IMR-90 (cell line): ENCODE data around the gene SPRED3. TPM values are rescaled to one million over a fixed set of nuclear protein-coding genes. Genes with fewer than 3 reads are reported as not detected.

Source experiments
- ATAC-seq: fragments of 200-7000 bp; cut with Tn5 transposase; 2 replicates; pipeline ENCODE4 v1.9.1; 2020; ENCODE audit warnings: low read depth, mild to moderate bottlenecking, moderate library complexity
- BruUV-seq: library from RNA; stranded (reverse); fragments of 400-500 nt; replicated peaks from 2 replicates; lab custom pipeline; 2021; lab: Mats Ljungman, UMichigan
- CTCF ChIA-PET: fragments of 300-600 bp; formaldehyde crosslinking; extraction: SDS; loops from one replicate; lab custom pipeline; 2021; ENCODE audit warnings: antibody characterized with exemption; lab: Yijun Ruan, JAX
- POLR2A ChIA-PET: fragments of 300-600 bp; sonication (Branson Sonifier 250); formaldehyde crosslinking; loops from one replicate; lab custom pipeline; 2022; ENCODE audit warnings: antibody characterized with exemption; ENCODE audit not compliant: unreplicated experiment; lab: Charles Lee
- DNase-seq: peaks from one replicate; pipeline ENCODE4 v3.0.0; 2013
- H2AFZ ChIP-seq: replicated peaks from 2 replicates; pipeline ENCODE3; 2013; ENCODE audit warnings: low read length, mild to moderate bottlenecking; ENCODE audit not compliant: poor library complexity
- H2AK5ac ChIP-seq: 2 replicates; pipeline ENCODE4 v1.6.1; 2013; ENCODE audit warnings: low read depth, low read length, inconsistent platforms
- H2AK9ac ChIP-seq: replicated peaks from 2 replicates; pipeline ENCODE3; 2013; ENCODE audit warnings: mild to moderate bottlenecking, low read depth, low read length, moderate library complexity; ENCODE audit not compliant: poor library complexity
- H2BK120ac ChIP-seq: 2 replicates; pipeline ENCODE4 v1.6.1; 2013; ENCODE audit warnings: low read depth, low read length, inconsistent platforms
- H2BK15ac ChIP-seq: 3 replicates; pipeline ENCODE4 v1.6.1; 2013; ENCODE audit warnings: low read depth, low read length, inconsistent platforms
- H2BK20ac ChIP-seq: 2 replicates; pipeline ENCODE4 v1.6.1; 2013; ENCODE audit warnings: low read depth, mild to moderate bottlenecking, inconsistent platforms, low read length, moderate library complexity
- H2BK5ac ChIP-seq: 2 replicates; pipeline ENCODE4 v1.6.1; 2013; ENCODE audit warnings: mild to moderate bottlenecking, low read depth, low read length, inconsistent platforms; ENCODE audit not compliant: poor library complexity, severe bottlenecking
- H3K14ac ChIP-seq: replicated peaks from 2 replicates; pipeline ENCODE4 v1.6.1; 2013; ENCODE audit warnings: low read depth, low read length, inconsistent platforms
- H3K18ac ChIP-seq: 2 replicates; pipeline ENCODE4 v1.6.1; 2013; ENCODE audit warnings: low read depth, low read length, control low read depth
- H3K23ac ChIP-seq: 2 replicates; pipeline ENCODE4 v1.6.1; 2013; ENCODE audit warnings: low read depth, low read length, inconsistent platforms
- H3K27ac ChIP-seq: 2 replicates; pipeline ENCODE4 v1.5.1; 2013; ENCODE audit warnings: mild to moderate bottlenecking, control low read depth, low read length; ENCODE audit not compliant: insufficient read depth
- H3K27me3 ChIP-seq: 2 replicates; pipeline ENCODE4 v1.6.1; 2013; ENCODE audit warnings: low read length; ENCODE audit not compliant: control insufficient read depth, insufficient read depth
- H3K36me3 ChIP-seq: 2 replicates; pipeline ENCODE4 v1.6.1; 2013; ENCODE audit warnings: low read length, mixed read lengths; ENCODE audit not compliant: control insufficient read depth, insufficient read depth
- H3K4ac ChIP-seq: 2 replicates; pipeline ENCODE4 v1.6.1; 2013; ENCODE audit warnings: low read depth, low read length, inconsistent platforms
- H3K4me1 ChIP-seq: 2 replicates; pipeline ENCODE4 v1.6.1; 2013; ENCODE audit warnings: low read length, mixed read lengths; ENCODE audit not compliant: control insufficient read depth, insufficient read depth
- H3K4me2 ChIP-seq: 2 replicates; pipeline ENCODE4 v1.6.1; 2013; ENCODE audit warnings: low read depth, mild to moderate bottlenecking, control low read depth, low read length, moderate library complexity
- H3K4me3 ChIP-seq: 2 replicates; pipeline ENCODE4 v1.5.1; 2013; ENCODE audit warnings: low read depth, mild to moderate bottlenecking, control low read depth, low read length, moderate library complexity; ENCODE audit not compliant: insufficient read depth
- H3K56ac ChIP-seq: 2 replicates; pipeline ENCODE4 v1.6.1; 2013; ENCODE audit warnings: low read length, inconsistent platforms; ENCODE audit not compliant: insufficient read depth; ENCODE audit errors: extremely low read depth
- H3K79me1 ChIP-seq, 2 experiments: 2 replicates each; pipeline ENCODE4 v1.6.1; 2013; ENCODE audit warnings: low read length in 2 of 2, inconsistent platforms in 1 of 2, low read depth in 1 of 2
- H3K9ac ChIP-seq: 2 replicates; pipeline ENCODE4 v1.6.1; 2013; ENCODE audit warnings: low read depth, low read length, control low read depth
- H3K9me1 ChIP-seq: 2 replicates; pipeline ENCODE4 v1.6.1; 2013; ENCODE audit warnings: low read length, inconsistent platforms; ENCODE audit not compliant: insufficient read depth
- H3K9me3 ChIP-seq: 2 replicates; pipeline ENCODE4 v1.6.1; 2013; ENCODE audit warnings: low read length; ENCODE audit not compliant: control insufficient read depth, insufficient read depth
- H4K20me1 ChIP-seq: 2 replicates; pipeline ENCODE4 v1.6.1; 2013; ENCODE audit warnings: low read length, inconsistent platforms; ENCODE audit not compliant: insufficient read depth
- H4K5ac ChIP-seq: 2 replicates; pipeline ENCODE4 v1.6.1; 2013; ENCODE audit warnings: mild to moderate bottlenecking, low read depth, low read length, control low read depth
- H4K8ac ChIP-seq, 2 experiments: 2 replicates each; pipeline ENCODE4 v1.6.1; 2013; ENCODE audit warnings: low read depth in 2 of 2, low read length in 2 of 2, control low read depth in 1 of 2, inconsistent platforms in 1 of 2
- H4K91ac ChIP-seq: 2 replicates; pipeline ENCODE4 v1.6.1; 2013; ENCODE audit warnings: low read depth, low read length, inconsistent platforms; ENCODE audit not compliant: insufficient read depth
- CTCF ChIP-seq: conservative IDR thresholded peaks from 2 replicates; pipeline ENCODE4 v1.5.1; 2012; ENCODE audit warnings: mild to moderate bottlenecking, low read depth, low read length, improper control_type of control experiment
- MAZ ChIP-seq: IDR thresholded peaks from 2 replicates; pipeline ENCODE4 v1.6.1; 2012; ENCODE audit warnings: low read depth, mild to moderate bottlenecking, low read length, improper control_type of control experiment, moderate library complexity, borderline replicate concordance
- NFE2L2 ChIP-seq: fragments of 150-350 bp; IDR thresholded peaks from 2 replicates; pipeline ENCODE4 v1.6.1; 2016; ENCODE audit warnings: low read depth, mild to moderate bottlenecking, low read length
- RAD21 ChIP-seq: IDR thresholded peaks from 2 replicates; pipeline ENCODE4 v1.6.1; 2012; ENCODE audit warnings: low read length, improper control_type of control experiment
- USF2 ChIP-seq: fragments of 150-350 bp; IDR thresholded peaks from 2 replicates; pipeline ENCODE4 v1.6.1; 2017; ENCODE audit warnings: mild to moderate bottlenecking, antibody characterized with exemption, low read length, low read depth
- WGBS, 2 experiments: methylation state at CpG; one replicate each; pipeline versions ENCODE4 v1.1.5 to v1.1.7; 2013; ENCODE audit warnings: missing lambda C conversion rate in 2 of 2; ENCODE audit not compliant: insufficient read length in 1 of 2; ENCODE audit errors: extremely low coverage in 2 of 2; 5-methylcytosine and 5-hydroxymethylcytosine counted together
- dilution Hi-C: fragments of 300-500 bp; cut with HindIII; formaldehyde crosslinking; loops from one replicate; pipeline ENCODE4 v1.14.3; 2018; ENCODE audit warnings: low sequenced_read_pairs; ENCODE audit not compliant: unreplicated experiment
- in situ Hi-C: fragments of 300-500 bp; cut with MboI; formaldehyde crosslinking; loops from 3 replicates; pipeline ENCODE4 v1.14.3; 2019; ENCODE audit warnings: low sequenced_read_pairs, inconsistent platforms, mixed read lengths
- intact Hi-C: fragments of 100-400 bp; cut with micrococcal nuclease; formaldehyde crosslinking; loops from 2 replicates; pipeline ENCODE4 v1.10.0; 2022
- polyA plus RNA-seq, 3 experiments: library from polyadenylated mRNA; depleted of rRNA; stranded (reverse); fragments of >200 nt; gene quantifications; 2 replicates each; pipeline ENCODE4 v1.2.3, GENCODE V29; 2012; ENCODE audit warnings: low replicate concordance in 1 of 3
- total RNA-seq: library from RNA; depleted of rRNA; stranded (reverse); fragments of >200 nt; gene quantifications from 2 replicates; pipeline ENCODE4 v1.2.3, GENCODE V29; 2012

Gene SPRED3
- total and polyA plus RNA-seq, 2 of the 4 experiments (the other 2 are of a cell fraction): 0.90 to 7.9 TPM

GRCh38 chr19:38389957-38390924 is 1.7 kb downstream of the SPRED3 start:
- DNase-seq: no peak
- ATAC-seq: no peak

More at GRCh38 chr19:38389957-38390924, 1.7 kb downstream of the SPRED3 start:
- POLR2A ChIA-PET: interaction anchor here (0.5 to 1.5 kb wide), 5 partner anchors 13 to 946 kb away, joined by 3 to 6 read pairs (median 3); partner anchors contain the start of gene FAM98C
- peaks cover 8% of the 10 kb centered on the region for H4K20me1 ChIP-seq
- peak overlapping the region; percentile 100 for H2AK5ac ChIP-seq
- peak overlapping the region; percentile 54 for H2BK5ac ChIP-seq
- no peaks in the 10 kb centered on the region for H3K27me3 ChIP-seq
- peak overlapping the region; percentile 98 for H2AK9ac ChIP-seq
- peak overlapping the region; percentile 43; the same call in 1 of the 2 replicates for H3K18ac ChIP-seq
- TF ChIP-seq MAZ (no peak), USF2 (no peak), NFE2L2 (no peak), CTCF (no peak), RAD21 (no peak)
- peak overlapping the region; percentile 89 for H2BK120ac ChIP-seq
- H2BK15ac ChIP-seq: peak overlapping the region; percentile 93
- H3K36me3 ChIP-seq: peaks cover 16% of the 10 kb centered on the region
- in situ Hi-C loops: no loop called here
- peak overlapping the region; percentile 49 for H3K9ac ChIP-seq
- peaks cover 4% of the 10 kb centered on the region for H3K4me1 ChIP-seq
- H4K5ac ChIP-seq: peak overlapping the region; percentile 82
- H3K4me3 ChIP-seq: peak overlapping the region; percentile 67
- CTCF ChIA-PET: interaction anchor here (0.7 to 1.0 kb wide), 2 partner anchors 13 to 30 kb away, joined by 4 to 5 read pairs; partner anchors contain the start of gene FAM98C
- peak overlapping the region; percentile 73 for H3K27ac ChIP-seq
- BruUV-seq: no TSS peak
- WGBS, 2 experiments: 39% methylated on average over 8 of the region's 22 CpGs; no CpG with 5 or more reads in 1 of the 2 experiments
- H3K56ac ChIP-seq: no peak overlapping the region
- peak overlapping the region; percentile 92 for H2BK20ac ChIP-seq
- peak overlapping the region; percentile 61 for H2AFZ ChIP-seq
- intact Hi-C loops: loop anchor here (2.0 to 5.0 kb wide), 2 partner anchors 15 to 158 kb away; partner anchors contain the start of gene PSMD8
- peaks cover 7% of the 10 kb centered on the region for H3K9me1 ChIP-seq
- peak overlapping the region; percentile 83 to 96 for H4K8ac ChIP-seq
- peak overlapping the region; percentile 95 for H3K14ac ChIP-seq
- H3K79me1 ChIP-seq: peaks cover 11 to 36% of the 10 kb centered on the region in 2 experiments; a peak in 3 of 4 replicates
- H3K4me2 ChIP-seq: peak overlapping the region; percentile 70
- peak overlapping the region; percentile 96 for H4K91ac ChIP-seq
- H3K9me3 ChIP-seq: no peaks in the 10 kb centered on the region
- peak overlapping the region; percentile 97 for H3K4ac ChIP-seq
- dilution Hi-C loops: no loop called here
- H3K23ac ChIP-seq: peak overlapping the region; percentile 89
